GM18507 (cell line): ENCODE results near the gene PFKM.
"Not testable (repeated sequence)": the region's sequence is repeated elsewhere in the genome, so short reads cannot be mapped to it uniquely, and the experiment has no call there.

Source experiments
- DNase-seq: peaks from one replicate; pipeline ENCODE4 v3.0.0; 2011; ENCODE audit warnings: low read depth; ENCODE audit not compliant: insufficient read length; ENCODE audit errors: extremely low spot score
- FAIRE-seq: peaks from 2 replicates; lab custom pipeline; 2011; peaks lifted over from hg19 to GRCh38; lab: Jason Lieb, UNC

PFKM gene

GRCh38 chr12:48151103-48151771, 32.1 kb downstream of the PFKM start:
- FAIRE-seq (no peak), DNase-seq (no peak)

DNA sequence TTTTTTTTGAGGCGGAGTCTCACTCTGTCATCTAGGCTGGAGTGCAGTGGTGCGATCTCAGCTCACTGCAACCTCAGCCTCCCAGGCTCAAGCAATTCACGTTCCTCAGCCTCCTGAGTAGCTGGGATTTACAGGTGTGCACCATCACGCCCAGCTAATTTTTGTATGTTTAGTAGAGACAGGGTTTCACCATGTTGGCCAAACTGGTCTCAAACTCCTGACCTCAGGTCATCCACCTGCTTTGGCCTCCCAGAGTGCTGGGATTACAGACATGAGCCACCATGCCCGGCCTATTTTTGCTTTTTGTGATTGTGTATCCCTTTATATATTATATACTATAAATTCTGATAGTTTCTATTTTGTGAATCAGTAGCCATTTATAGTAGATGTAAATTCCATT, 36.6 kb downstream of the PFKM start:
- not testable (repeated sequence) for FAIRE-seq

GRCh38 chr12:48156652-48157017, 37.5 kb downstream of the PFKM start:
- FAIRE-seq (no peak), DNase-seq (no peak)

More for the DNA sequence above, 36.6 kb downstream of the PFKM start:
- not testable (repeated sequence) for DNase-seq

DNA sequence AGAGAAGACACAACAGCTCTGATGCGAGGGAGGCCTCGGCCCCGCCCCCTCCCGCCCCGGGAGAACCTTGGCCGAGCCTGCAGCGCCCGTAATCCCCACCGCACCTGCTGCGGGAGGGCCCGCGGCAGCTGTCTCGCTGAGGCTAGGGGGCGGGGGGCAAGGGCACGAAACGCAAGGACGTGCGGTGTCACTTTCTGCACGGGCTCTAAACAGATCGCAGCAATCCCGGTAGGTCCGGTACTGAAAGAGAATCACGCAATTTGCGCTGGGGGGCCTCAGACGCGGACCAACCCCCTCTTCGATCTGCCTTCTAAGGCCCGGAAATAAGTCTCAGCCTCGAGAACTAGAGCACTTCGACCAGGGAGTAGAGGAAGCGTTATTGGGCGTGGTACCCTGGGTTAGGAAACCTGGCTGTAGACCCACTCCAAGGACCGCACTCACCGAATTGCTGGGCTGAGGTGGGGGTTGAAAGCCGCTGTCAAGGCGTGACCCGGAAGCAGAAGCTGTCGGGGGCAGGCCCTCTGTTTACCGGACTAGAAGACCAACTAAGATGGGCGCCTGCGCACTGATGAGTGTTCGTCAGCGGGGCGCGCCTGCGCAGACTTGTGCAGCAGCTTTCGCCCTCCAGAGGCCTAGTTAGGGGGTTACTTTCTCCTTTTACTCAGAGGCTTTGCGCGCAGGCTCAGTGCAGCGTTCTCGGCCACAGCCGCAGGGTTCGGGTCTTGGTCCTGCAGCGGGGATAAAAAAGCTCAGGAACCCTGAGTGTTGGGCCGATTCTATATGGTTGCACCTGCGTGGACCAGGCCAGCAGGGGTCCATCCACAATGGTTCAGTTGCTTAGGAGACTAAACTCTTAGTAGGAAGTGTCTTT, 38.1 kb downstream of the PFKM start, which contains the start of gene ASB8:
Gene ASB8 (minus strand): TSS at position 498 of the 871 bp plus-strand sequence. CDS start 4,019 bp downstream, outside the sequence.
- FAIRE-seq, result peak; percentile 99
- peak; percentile 91 for DNase-seq

GRCh38 chr12:48157889-48158370, 38.8 kb downstream of the PFKM start:
- no peak for FAIRE-seq
- no peak for DNase-seq

DNA sequence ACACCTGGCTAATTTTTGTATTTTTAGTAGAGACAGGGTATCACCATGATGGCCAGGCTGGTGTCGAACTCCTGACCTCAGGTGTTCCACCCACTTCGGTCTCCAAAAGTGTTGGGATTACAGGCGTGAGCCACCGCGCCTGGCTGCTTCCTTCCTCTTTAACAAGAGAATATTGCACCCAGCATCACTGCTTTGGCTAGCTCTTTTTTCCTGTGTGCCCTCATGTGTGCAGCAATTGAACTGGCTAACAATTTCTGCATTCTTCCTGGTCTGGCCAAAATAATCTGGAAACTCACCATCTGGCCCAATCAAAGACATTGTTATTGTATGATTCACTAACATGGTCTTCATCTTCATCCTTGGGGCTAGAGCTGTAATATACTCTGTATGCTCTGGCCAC, 40.9 kb downstream of the PFKM start:
- FAIRE-seq (no peak), DNase-seq (no peak)

GRCh38 chr12:48160807-48161206, 41.6 kb downstream of the PFKM start:
- no peak for DNase-seq
- FAIRE-seq, result no peak

- DNase-seq (no peak), FAIRE-seq (no peak)
Observed at GRCh38 chr12:48163150-48163747, 44.1 kb downstream of the PFKM start.

GRCh38 chr12:48164451-48164850, 45.3 kb downstream of the PFKM start:
- no peak for DNase-seq
- FAIRE-seq, result no peak

DNA sequence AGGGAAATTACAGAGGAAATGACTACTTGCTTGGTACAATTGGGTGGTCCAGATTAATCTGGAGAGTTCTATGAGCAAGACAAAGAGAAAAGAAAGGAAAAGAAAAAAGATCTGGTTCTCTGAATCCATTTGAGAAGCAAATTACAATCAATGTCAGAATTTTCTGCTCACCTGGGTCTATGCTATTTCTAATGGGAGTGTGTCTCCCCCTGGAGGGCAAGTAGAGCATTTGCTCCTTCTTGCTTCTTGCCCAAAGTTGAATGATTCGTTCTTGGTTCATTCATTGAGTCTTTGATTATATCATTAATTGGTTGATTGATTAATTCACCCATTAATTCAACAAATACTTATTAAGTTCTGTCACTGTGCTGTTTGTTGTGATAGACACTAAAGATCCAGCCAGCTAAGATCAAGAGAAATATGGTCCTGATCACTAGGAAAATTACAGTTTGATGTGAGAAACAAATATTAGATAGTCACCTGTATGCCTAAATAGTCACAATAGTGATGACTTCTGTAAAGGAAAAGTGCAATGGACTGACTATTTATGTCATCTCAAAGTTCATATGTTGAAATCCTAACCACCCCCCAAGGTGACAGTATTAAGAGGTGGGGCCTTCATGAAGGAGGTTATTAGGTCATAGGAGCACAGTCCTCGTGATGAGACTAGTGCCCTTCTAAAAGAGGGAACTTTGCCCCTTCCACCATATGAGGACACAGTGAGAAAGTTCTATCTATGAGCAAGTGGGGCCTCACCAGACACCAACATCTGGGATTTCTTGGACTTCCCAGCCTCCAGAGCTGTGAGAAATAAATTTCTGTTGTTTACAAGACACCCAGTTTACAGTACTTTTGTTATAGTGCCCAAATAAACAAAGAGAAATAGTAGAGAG, 46.2 kb downstream of the PFKM start:
- DNase-seq (peak; percentile 22), FAIRE-seq (peak; percentile 87)

GRCh38 chr12:48169011-48169410, 49.8 kb downstream of the PFKM start:
- DNase-seq (no peak), FAIRE-seq (no peak)

DNA sequence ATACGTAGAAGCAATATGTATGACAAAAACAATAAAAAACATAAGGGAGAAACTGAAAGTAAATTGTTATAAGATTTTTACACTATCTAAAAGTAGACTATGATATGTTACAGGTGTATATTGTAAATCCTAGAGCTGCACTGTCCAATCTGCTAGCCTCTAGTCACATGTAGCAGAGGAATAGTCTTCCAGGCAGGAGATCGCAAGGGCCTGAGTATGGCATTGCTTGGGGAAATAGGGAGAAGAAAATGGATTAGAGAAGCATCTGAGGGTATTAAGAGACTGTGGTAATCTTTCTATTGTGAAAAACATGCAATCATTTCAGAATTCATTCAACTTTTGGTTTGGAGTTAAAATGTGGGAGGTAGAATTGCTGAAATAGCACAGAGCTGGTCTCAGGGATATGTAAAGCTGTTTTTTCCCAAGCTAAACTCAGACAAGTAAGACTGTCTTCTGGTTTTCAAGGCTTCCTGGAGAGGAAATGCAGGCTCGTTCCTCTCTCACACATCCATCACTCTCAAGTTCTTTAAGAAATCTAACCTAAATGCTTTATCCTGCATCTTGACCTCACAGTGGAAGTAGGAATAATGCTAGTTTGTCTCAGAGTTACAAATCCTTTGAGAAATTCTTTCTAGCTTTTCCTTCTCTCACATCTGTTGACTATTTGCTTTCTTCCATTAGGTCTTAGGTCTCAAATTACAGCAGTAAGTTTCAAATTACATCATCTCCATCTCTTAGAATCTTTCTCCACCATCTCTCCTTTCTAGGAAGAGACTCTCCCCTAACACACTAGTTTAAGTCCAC, 56.7 kb downstream of the PFKM start:
- FAIRE-seq, result no peak

DNA sequence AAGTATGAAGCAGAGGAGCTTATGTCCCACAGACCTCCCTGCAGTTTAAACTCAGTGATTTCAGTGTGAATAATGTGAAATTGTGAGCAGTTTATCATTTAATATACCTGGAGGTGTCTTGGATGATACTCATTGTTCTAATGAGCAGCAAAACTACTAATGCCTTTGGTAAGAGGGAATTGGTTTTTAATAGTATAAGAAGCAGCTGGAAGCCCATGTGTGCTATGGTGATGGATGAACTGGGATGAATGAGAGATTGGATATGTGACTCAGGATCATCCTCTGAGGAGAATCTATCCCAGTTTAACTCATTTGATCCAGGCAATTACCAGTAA, 57.2 kb downstream of the PFKM start:
- FAIRE-seq (no peak), DNase-seq (no peak)

More for the DNA sequence above, 56.7 kb downstream of the PFKM start:
- DNase-seq, result no peak

DNA sequence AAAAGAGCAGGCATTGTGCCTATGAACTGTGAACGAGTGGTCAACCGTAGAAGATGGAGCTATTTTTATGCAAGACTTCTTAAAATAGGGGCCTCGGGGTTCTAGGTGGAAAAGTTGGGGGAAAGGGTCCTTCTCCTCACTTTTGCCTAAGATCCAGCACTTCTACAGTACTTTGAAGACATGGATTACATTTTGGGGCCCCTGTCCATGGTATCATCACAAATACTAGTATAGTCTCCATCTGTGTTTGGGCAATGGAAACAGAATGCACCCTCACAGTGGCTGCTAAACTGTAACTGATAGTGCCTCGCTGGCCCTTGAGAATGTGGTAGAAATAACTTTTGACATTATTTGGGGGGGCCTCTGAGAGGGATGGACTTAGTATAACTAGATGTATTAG, 58.8 kb downstream of the PFKM start:
- DNase-seq (no peak), FAIRE-seq (no peak)

- DNase-seq (no peak), FAIRE-seq (no peak)
Observed at GRCh38 chr12:48179466-48179865, 60.3 kb downstream of the PFKM start.

GRCh38 chr12:48180424-48180823, 61.3 kb downstream of the PFKM start:
- DNase-seq (no peak), FAIRE-seq (no peak)

DNA sequence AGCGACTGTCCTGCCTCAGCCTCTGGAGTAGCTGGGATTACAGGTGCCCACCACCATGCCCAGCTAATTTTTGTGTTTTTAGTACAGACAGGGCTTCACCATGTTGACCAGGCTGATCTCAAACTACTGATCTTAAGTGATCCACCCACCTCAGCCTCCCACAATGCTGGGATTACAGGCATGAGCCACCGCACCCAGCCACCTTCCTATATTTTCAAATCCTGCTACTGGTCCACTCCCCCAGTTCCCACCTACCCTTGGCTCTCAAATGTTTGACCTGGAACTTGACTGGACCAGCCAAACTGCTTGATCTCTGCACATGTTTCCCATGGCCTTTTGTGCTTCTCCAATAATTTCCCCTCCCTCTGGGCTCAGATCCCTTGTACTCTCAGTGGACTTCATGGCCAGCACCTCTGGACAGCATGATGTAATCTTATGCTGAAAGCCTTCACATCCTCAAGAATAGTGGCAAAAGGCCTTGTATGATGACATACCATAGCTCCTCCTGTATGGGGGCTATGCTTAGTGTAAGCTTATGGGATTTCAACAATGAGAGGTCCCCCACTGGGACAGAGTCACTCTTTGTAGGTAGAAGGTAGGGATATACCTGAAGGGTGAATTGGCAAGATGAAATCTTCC, 61.8 kb downstream of the PFKM start:
- FAIRE-seq (no peak), DNase-seq (no peak)

DNA sequence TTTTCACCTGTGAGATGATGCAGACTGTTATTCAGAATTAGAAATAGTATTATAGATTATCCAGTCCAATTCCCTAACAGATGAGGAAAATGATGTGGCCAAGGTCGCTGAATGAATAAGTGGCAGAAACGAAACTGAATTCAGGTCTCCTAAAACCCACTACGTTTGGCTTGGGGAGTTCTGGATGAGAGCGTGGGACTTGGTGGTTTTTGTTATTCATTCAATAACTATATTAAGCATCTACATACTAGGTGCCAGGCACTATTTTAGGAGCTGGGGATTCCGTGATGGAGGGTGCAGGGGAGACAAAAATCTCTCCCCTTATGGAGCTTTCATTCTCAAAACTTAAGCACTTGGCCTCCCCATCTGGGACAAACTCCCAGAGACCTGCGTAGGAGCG, 63.5 kb downstream of the PFKM start:
- FAIRE-seq (no peak), DNase-seq (no peak)
